Measurements from ENCODE around the gene LIN52. TPM values are rescaled to one million over a fixed set of nuclear protein-coding genes. Genes with fewer than 3 reads are reported as not detected.

The LIN52 gene
- total and polyA plus RNA-seq, 9 of the 15 experiments (the other 6 are each of a cell fraction or from before 2014, with no cell fraction given) = 4.6 to 11.8 (median 9.2) TPM

DNA sequence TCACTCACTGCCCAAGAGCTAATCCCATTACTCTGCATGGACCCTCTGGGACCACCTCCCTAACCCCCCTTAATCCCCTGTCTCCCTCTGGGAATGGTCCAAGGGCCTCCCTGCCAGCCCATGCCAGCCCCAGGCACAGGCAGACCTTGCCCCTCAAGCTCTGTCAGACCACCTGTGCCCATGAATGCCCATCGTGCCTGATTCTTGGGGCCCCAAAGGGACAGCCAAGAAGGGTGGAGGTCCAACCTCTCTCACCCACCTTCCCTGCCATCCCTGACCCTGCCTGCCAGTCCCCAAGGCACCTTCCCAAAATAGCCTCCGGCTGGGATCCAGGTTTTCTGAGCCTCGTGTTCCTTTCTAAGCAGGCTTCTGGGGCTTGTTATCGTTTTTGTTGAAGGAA, 133.7 kb downstream of the LIN52 start:
- POLR2A ChIA-PET = interaction anchor here (0.6 to 0.9 kb wide), 3 partner anchors 12 to 73 kb away, joined by 3 read pairs; no protein-coding TSS in a partner anchor
- no peak for FAIRE-seq
- no peak for TF ChIP-seq ILF3 (IDR thresholded peaks at IDR 0.05; ENCODE audit: borderline replicate concordance)
- no peak for TF ChIP-seq E2F5 (CRISPR knock-in tag; IDR thresholded peaks at IDR 0.05)
- no peak for TF ChIP-seq TBL1XR1 (IDR thresholded peaks at IDR 0.05; ENCODE audit: low read length in 2 of 2)
- TF ChIP-seq MNT (conservative IDR thresholded peaks at IDR 0.05) = no peak
- no peak for TF ChIP-seq PCBP1 (IDR thresholded peaks at IDR 0.05; ENCODE audit: low read depth, low read length, poor library complexity, severe bottlenecking)
- TF ChIP-seq SAFB (IDR thresholded peaks at IDR 0.05; ENCODE audit: borderline replicate concordance, low read depth, low read length) = no peak
- TF ChIP-seq, protein P1, sequence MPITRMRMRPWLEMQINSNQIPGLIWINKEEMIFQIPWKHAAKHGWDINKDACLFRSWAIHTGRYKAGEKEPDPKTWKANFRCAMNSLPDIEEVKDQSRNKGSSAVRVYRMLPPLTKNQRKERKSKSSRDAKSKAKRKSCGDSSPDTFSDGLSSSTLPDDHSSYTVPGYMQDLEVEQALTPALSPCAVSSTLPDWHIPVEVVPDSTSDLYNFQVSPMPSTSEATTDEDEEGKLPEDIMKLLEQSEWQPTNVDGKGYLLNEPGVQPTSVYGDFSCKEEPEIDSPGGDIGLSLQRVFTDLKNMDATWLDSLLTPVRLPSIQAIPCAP (CRISPR knock-in tag; IDR thresholded peaks at IDR 0.05; ENCODE audit: borderline replicate concordance) = no peak
- TF ChIP-seq, protein P2, sequence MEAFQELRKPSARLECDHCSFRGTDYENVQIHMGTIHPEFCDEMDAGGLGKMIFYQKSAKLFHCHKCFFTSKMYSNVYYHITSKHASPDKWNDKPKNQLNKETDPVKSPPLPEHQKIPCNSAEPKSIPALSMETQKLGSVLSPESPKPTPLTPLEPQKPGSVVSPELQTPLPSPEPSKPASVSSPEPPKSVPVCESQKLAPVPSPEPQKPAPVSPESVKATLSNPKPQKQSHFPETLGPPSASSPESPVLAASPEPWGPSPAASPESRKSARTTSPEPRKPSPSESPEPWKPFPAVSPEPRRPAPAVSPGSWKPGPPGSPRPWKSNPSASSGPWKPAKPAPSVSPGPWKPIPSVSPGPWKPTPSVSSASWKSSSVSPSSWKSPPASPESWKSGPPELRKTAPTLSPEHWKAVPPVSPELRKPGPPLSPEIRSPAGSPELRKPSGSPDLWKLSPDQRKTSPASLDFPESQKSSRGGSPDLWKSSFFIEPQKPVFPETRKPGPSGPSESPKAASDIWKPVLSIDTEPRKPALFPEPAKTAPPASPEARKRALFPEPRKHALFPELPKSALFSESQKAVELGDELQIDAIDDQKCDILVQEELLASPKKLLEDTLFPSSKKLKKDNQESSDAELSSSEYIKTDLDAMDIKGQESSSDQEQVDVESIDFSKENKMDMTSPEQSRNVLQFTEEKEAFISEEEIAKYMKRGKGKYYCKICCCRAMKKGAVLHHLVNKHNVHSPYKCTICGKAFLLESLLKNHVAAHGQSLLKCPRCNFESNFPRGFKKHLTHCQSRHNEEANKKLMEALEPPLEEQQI (IDR thresholded peaks at IDR 0.05) = no peak
- no peak for TF ChIP-seq BRF2 (IDR thresholded peaks at IDR 0.05; ENCODE audit: borderline replicate concordance, insufficient read depth, insufficient read length)
- no peak for TF ChIP-seq NCOA6 (IDR thresholded peaks at IDR 0.05)
- TF ChIP-seq ZSCAN32 (CRISPR knock-in tag; IDR thresholded peaks at IDR 0.05) = no peak
- no peak for TF ChIP-seq TCF15 (CRISPR knock-in tag; IDR thresholded peaks at IDR 0.05)
- no peak for TF ChIP-seq SMARCA4 (IDR thresholded peaks at IDR 0.05)
- no peak for TF ChIP-seq CREB1 (IDR thresholded peaks at IDR 0.05)
- no peak for TF ChIP-seq CREB1 (CRISPR knock-in tag; IDR thresholded peaks at IDR 0.05)

More for the DNA sequence above, 133.7 kb downstream of the LIN52 start:
- CTCF ChIA-PET (ENCODE audit: low intra/inter-chr PET ratio) = no interaction called here
- Histone ChIP-seq H3K4me3 (no peak overlapping the region), H3K79me2 (ENCODE audit: control insufficient read depth, insufficient read depth, low read length) (no peaks in the 10 kb centered on the region), H3K9me3 (replicated peaks; ENCODE audit: control insufficient read depth, insufficient read depth, low read depth, low read length) (no peaks in the 10 kb centered on the region), H3K27ac (ENCODE audit: extremely low read depth, low read depth, low read length) (no peak overlapping the region), H2AFZ (ENCODE audit: low read depth, low read length) (no peak overlapping the region), H3K9ac (ENCODE audit: insufficient read depth in 1 of 2, low read depth in 2 of 2, low read length in 2 of 2) (no peak overlapping the region), H3K27me3 (ENCODE audit: control insufficient read depth in 2 of 2, insufficient read depth in 2 of 2, low read length in 2 of 2) (peaks cover 2 to 43% of the 10 kb centered on the region in 2 experiments; a peak in 2 of 5 replicates), H3K36me3 (ENCODE audit: control insufficient read depth, insufficient read depth, low read length) (no peaks in the 10 kb centered on the region), H3K4me1 (replicated peaks in 1 of 2; ENCODE audit: control insufficient read depth in 2 of 2, insufficient read depth in 2 of 2, low read length in 2 of 2) (peaks cover 0 to 14% of the 10 kb centered on the region in 2 experiments; a peak in 3 of 5 replicates), H3K4me2 (ENCODE audit: insufficient read depth, low read length) (no peak overlapping the region), H3K9me1 (ENCODE audit: control insufficient read depth, insufficient read depth, low read length) (no peaks in the 10 kb centered on the region), H4K20me1 (replicated peaks; ENCODE audit: control insufficient read depth, insufficient read depth, low read length) (peaks cover 6% of the 10 kb centered on the region)
- BruUV-seq (replicated peaks) = no TSS peak
- DNase-seq (ENCODE audit: extremely low read depth in 1 of 4, low spot score in 3 of 4) (no peak), ATAC-seq (no peak)
- intact Hi-C loops (cut with micrococcal nuclease) = loop anchor here (10.0 kb wide), 1 partner anchor 104 kb away; no protein-coding TSS in a partner anchor
- WGBS (ENCODE audit: insufficient coverage, low coverage, missing lambda C conversion rate) = 0% methylated on average over 3 of the region's 4 CpGs
- in situ Hi-C loops (cut with MboI) = no loop called here
